ENCODE results near the gene HSPA12B. TPM values are rescaled to one million over a fixed set of nuclear protein-coding genes. Genes with fewer than 3 reads are reported as not detected.
A peak's percentile ranks its signal among the peaks of the same experiment; 100 is the strongest.

The HSPA12B gene
- total RNA-seq, 1 donor from 2014 or later, result not detected

- TF ChIP-seq CTCF (IDR thresholded peaks at IDR 0.05), result no peak
- H3K9me3 Mint-ChIP-seq (ENCODE audit: unreplicated experiment), result no peaks in the 10 kb centered on the region
- peaks cover 23% of the 10 kb centered on the region for H3K4me1 Mint-ChIP-seq (ENCODE audit: unreplicated experiment)
- DNase-seq (ENCODE audit: extremely low spot score, unreplicated experiment), result no peak
- no peaks in the 10 kb centered on the region for H3K36me3 Mint-ChIP-seq (ENCODE audit: unreplicated experiment)
- no peak overlapping the region for H3K4me3 Mint-ChIP-seq (ENCODE audit: unreplicated experiment)
- no peaks in the 10 kb centered on the region for H3K27me3 Mint-ChIP-seq (ENCODE audit: unreplicated experiment)
- no peak overlapping the region for H3K27ac Mint-ChIP-seq (ENCODE audit: unreplicated experiment)
Observed at GRCh38 chr20:3705491-3705969, 27.0 kb upstream of the HSPA12B start.

- Mint-ChIP-seq H3K27ac (ENCODE audit: unreplicated experiment) (no peak overlapping the region), H3K4me3 (ENCODE audit: unreplicated experiment) (no peak overlapping the region), H3K36me3 (ENCODE audit: unreplicated experiment) (no peaks in the 10 kb centered on the region), H3K4me1 (ENCODE audit: unreplicated experiment) (peaks cover 24% of the 10 kb centered on the region), H3K9me3 (ENCODE audit: unreplicated experiment) (no peaks in the 10 kb centered on the region), H3K27me3 (ENCODE audit: unreplicated experiment) (no peaks in the 10 kb centered on the region)
- no peak for DNase-seq (ENCODE audit: extremely low spot score, unreplicated experiment)
- no peak for TF ChIP-seq CTCF (IDR thresholded peaks at IDR 0.05)
Observed at GRCh38 chr20:3705970-3706739, 26.3 kb upstream of the HSPA12B start.

- no peak for TF ChIP-seq CTCF (IDR thresholded peaks at IDR 0.05)
- DNase-seq (ENCODE audit: extremely low spot score, unreplicated experiment), result no peak
- H3K36me3 Mint-ChIP-seq (ENCODE audit: unreplicated experiment), result no peaks in the 10 kb centered on the region
- H3K27me3 Mint-ChIP-seq (ENCODE audit: unreplicated experiment), result no peaks in the 10 kb centered on the region
- peaks cover 24% of the 10 kb centered on the region for H3K4me1 Mint-ChIP-seq (ENCODE audit: unreplicated experiment)
- H3K4me3 Mint-ChIP-seq (ENCODE audit: unreplicated experiment), result no peak overlapping the region
- no peaks in the 10 kb centered on the region for H3K9me3 Mint-ChIP-seq (ENCODE audit: unreplicated experiment)
- H3K27ac Mint-ChIP-seq (ENCODE audit: unreplicated experiment), result peak overlapping the region; percentile 63
Observed at GRCh38 chr20:3706774-3707507, 25.5 kb upstream of the HSPA12B start.

- Mint-ChIP-seq H3K27ac (ENCODE audit: unreplicated experiment) (peak overlapping the region; percentile 63), H3K9me3 (ENCODE audit: unreplicated experiment) (no peaks in the 10 kb centered on the region), H3K27me3 (ENCODE audit: unreplicated experiment) (no peaks in the 10 kb centered on the region), H3K4me1 (ENCODE audit: unreplicated experiment) (peaks cover 24% of the 10 kb centered on the region), H3K4me3 (ENCODE audit: unreplicated experiment) (no peak overlapping the region), H3K36me3 (ENCODE audit: unreplicated experiment) (no peaks in the 10 kb centered on the region)
- no peak for DNase-seq (ENCODE audit: extremely low spot score, unreplicated experiment)
- no peak for TF ChIP-seq CTCF (IDR thresholded peaks at IDR 0.05)
Observed at GRCh38 chr20:3707508-3707899, 25.0 kb upstream of the HSPA12B start.

- peaks cover 24% of the 10 kb centered on the region for H3K4me1 Mint-ChIP-seq (ENCODE audit: unreplicated experiment)
- H3K36me3 Mint-ChIP-seq (ENCODE audit: unreplicated experiment), result no peaks in the 10 kb centered on the region
- H3K9me3 Mint-ChIP-seq (ENCODE audit: unreplicated experiment), result no peaks in the 10 kb centered on the region
- no peak overlapping the region for H3K27ac Mint-ChIP-seq (ENCODE audit: unreplicated experiment)
- no peak for TF ChIP-seq CTCF (IDR thresholded peaks at IDR 0.05)
- no peak overlapping the region for H3K4me3 Mint-ChIP-seq (ENCODE audit: unreplicated experiment)
- H3K27me3 Mint-ChIP-seq (ENCODE audit: unreplicated experiment), result no peaks in the 10 kb centered on the region
- DNase-seq (ENCODE audit: extremely low spot score, unreplicated experiment), result no peak
Observed at GRCh38 chr20:3710011-3710466, 22.4 kb upstream of the HSPA12B start.

All from osteocyte (in vitro differentiated cells).